Right ventricle myocardium inferior (tissue), 1 donor: ENCODE results near the gene TMEM120B. TPM values are rescaled to one million over a fixed set of nuclear protein-coding genes. Genes with fewer than 3 reads are reported as not detected.
"Not testable (repeated sequence)": the region's sequence is repeated elsewhere in the genome, so short reads cannot be mapped to it uniquely, and the experiment has no call there.

Experiments
- ATAC-seq: fragments of 200-7000 bp; cut with Tn5 transposase; one replicate; pipeline ENCODE4 v1.9.1; 2020; ENCODE audit warnings: mild to moderate bottlenecking, moderate library complexity
- DNase-seq: peaks from one replicate; pipeline ENCODE4 v3.0.0; 2021; ENCODE audit errors: missing footprints
- intact Hi-C: fragments of 100-400 bp; cut with DNase I; formaldehyde crosslinking; loops from one replicate; pipeline ENCODE4 v1.11.0; 2022
- total RNA-seq: library from RNA; stranded (reverse); fragmentation: NEBNext Ultra II Directional; extraction: Animal tissue kit (Norgen Biotek cat#: 25700); gene quantifications from one replicate; pipeline ENCODE4 v1.2.1, GENCODE V29; 2021
- donor health status: DM: no; HTN: yes; CAD: no; lungs with severe emphysema.

The TMEM120B gene
- total RNA-seq, 1 donor from 2014 or later = 10.3 TPM

DNA sequence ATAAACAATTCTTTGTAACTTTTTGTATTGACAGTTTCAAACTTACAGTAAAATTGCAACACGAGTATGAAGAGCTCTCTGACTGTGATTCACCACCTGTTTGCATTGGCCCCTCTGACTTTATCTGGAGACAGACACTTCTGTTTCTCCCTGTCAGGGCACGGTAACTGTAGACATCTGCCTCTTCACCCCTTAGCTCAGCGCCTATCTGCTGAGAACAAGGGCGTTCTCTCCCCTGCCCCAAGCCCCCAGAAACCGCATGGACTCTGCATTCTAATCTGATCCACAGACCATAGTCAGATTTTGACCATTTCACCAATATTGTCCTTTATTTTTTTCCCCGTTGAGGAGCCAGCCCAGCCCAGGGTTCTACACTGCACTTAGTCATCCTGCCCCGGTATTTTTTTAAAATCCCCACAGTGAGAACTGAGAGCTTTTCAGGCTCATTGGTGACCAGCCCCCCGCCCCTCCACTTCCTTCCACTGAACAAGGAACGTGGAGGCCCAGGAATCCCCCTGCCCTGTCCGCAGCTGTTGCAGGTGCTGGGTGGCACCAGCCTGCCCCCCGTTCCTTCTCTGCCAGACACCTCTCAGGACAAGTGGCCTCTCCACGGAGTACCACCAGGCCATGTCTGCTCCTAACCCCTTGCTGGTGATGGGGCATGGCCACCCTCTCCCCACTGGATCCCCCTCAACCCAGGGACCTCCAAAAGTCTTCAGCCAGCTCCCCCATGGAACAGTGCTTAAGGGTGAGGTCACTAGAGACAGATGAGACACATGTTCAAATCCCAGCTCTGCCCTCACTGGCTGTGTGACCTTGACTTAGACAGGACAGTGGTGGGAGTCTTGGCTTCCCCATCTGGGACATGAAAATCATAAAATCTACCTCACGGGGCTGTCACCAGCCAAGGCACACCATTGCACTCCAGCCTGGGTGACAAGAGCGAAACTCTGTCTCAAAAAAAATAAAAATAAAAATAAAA lies 69.7 kb downstream of the TMEM120B start:
- no peak for DNase-seq
- no peak for ATAC-seq
- intact Hi-C loops = no loop called here

DNA sequence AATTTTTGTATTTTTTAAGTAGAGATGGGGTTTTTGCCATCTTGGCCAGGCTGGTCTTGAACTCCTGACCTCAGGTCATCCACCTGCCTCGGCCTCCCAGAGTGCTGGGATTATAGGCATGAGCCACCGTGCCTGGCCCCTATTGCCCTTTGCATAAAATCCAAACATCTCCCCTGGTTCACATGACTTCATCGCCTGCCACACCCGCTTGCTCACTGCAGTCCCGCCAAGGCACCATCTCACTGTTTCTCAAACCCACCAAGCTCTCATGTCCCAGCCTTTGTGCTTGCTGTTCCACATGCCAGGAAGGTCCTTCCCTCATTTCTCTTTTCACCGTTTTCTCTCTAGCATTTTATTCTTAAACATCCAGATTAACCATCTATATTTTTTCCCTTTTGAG lies 71.2 kb downstream of the TMEM120B start:
- intact Hi-C loops = no loop called here
- DNase-seq (peak; percentile 40), ATAC-seq (no peak)

DNA sequence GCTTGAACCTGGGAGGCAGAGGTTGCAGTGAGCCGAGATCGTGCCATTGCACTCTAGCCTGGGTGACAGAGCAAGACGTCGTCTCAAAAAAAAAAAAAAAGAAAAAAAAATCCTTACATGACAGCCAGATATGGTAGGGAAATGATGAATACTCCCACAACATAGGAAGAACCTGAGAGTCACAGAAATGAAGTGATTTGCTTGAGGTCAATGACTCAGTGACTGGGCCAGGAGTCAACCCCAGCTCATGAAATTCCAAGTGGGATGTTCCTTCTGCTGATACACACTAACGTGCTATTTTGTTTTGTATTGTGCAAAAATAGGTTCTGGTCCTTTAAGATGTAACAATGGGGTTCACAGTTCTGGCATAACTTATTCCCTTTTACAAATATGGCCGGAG lies 71.9 kb downstream of the TMEM120B start:
- intact Hi-C loops = no loop called here
- ATAC-seq (no peak), DNase-seq (no peak)

DNA sequence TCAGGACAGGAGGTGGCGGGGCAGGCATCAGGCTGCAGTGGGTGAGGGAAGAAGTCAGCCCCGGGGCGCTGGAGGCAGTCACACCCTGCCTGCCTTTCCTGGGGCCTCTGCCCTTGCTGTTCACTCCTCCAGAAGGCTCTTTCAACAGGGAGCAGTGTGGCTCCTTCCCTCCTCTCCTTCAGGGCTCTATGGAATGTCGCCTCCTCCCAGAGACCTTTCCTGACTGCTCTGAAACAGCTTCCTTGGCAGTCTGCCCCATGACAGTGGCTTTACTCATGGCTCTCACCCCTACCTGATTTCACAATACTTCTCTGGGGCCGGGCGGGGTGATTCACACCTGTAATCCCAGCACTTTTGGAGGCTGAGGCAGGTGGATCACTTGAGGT lies 73.9 kb downstream of the TMEM120B start:
- intact Hi-C loops = no loop called here
- DNase-seq = peak; percentile 41
- no peak for ATAC-seq

DNA sequence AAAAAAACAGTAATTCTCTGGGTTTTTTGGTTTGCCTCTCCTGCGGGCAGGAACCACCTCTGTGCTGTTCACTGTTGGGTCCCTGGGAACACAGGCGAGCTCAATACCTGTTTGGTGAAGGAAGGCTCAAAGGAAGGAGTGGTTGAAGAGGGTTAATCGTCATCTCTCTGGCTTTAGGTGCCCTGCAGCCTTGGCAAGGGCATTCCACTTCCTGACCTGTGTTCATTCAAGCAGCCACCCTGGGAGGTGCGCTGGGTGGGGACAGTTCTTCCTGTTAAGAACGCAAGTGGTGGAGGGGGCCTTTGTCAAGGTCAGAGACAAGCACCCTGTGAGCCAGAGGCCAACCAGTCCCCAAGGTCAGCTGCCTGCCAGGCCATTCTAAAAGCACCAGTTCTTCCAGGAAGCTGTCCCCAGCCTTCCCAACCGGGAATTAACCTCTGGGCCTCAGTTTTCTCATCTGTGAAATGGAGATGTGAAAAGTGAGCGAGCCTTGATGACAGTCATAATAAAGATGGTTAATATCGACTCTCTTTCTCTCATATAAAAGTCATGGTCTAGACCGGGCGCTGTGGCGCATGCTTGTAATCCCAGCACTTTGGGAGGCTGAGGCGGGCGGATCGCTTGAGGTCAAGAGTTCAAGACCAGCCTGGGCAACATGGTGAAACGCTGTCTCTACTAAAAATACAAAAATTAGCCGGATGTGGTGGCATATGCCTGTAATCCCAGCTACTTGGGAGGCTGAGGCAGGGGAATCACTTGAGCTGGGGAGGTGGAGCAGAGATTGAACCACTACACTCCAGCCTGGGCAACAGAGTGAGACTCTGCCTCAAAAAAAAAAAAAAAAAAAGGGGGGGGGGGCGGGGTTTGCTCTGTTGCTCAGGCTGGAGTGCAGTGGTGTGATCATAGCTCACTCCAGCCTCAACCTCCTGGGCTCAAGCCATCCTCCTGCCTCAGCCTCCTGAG lies 74.8 kb downstream of the TMEM120B start:
- ATAC-seq = peak; percentile 43
- intact Hi-C loops = no loop called here
- DNase-seq = peak; percentile 69

DNA sequence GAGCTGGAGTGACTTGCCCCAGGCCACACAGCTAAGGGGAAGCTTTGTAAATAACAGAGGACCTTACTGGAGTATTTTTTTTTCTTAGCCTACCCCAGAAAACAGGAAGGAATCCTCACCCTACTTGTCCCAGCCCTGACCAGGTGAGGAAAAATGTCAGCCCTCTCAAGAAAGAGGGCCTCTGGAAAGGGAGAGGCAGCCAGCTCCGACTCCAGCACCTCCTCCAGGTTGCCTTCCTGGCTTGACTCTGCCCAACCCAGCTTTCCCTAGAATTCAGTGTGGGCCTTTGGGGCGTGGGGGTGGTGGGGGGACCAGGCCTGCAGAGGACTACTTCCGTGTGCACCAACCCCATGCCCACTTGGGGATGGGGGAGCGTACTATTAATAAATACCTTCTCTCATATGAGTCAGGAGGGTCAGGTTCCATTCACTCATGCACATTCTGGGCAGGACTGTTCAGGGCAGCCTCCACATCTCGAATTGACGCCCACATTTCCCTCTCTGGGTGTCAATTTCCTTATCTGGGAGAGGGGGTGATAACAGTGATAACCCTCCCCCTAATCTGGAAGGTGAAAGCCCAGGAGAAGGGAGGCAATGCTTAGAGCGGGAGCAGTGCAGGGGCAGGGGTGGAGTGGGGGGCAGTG lies 75.7 kb downstream of the TMEM120B start:
- ATAC-seq (no peak), DNase-seq (no peak)
- intact Hi-C loops = no loop called here

DNA sequence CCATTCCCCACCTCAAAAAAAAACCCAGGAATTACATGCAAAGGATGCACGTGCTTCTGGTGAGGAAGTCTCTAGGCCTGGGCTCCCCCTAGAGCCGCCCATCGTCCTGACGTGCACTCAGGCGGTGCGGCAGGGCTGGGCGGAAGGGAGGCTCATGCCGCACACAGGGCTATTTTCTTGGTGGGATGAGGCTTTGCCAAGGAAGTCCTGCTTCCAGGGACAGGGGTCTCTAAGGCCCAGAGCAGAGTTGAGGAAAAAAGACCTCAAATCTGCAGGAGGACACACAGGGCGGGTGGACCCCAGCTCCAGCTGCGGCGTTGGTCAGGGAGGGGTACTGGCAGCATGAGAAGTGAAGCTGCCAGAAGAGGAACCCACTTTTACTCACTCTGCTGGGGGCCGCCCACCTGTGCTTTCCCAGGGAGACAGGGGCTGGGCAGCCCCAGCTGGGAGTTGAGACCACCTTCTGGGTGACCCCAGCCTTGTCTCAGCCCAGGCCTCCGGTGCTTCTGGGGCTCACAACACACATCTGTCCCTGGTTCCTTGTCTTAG lies 76.8 kb downstream of the TMEM120B start:
- DNase-seq (peak; percentile 80), ATAC-seq (no peak)
- intact Hi-C loops = no loop called here

DNA sequence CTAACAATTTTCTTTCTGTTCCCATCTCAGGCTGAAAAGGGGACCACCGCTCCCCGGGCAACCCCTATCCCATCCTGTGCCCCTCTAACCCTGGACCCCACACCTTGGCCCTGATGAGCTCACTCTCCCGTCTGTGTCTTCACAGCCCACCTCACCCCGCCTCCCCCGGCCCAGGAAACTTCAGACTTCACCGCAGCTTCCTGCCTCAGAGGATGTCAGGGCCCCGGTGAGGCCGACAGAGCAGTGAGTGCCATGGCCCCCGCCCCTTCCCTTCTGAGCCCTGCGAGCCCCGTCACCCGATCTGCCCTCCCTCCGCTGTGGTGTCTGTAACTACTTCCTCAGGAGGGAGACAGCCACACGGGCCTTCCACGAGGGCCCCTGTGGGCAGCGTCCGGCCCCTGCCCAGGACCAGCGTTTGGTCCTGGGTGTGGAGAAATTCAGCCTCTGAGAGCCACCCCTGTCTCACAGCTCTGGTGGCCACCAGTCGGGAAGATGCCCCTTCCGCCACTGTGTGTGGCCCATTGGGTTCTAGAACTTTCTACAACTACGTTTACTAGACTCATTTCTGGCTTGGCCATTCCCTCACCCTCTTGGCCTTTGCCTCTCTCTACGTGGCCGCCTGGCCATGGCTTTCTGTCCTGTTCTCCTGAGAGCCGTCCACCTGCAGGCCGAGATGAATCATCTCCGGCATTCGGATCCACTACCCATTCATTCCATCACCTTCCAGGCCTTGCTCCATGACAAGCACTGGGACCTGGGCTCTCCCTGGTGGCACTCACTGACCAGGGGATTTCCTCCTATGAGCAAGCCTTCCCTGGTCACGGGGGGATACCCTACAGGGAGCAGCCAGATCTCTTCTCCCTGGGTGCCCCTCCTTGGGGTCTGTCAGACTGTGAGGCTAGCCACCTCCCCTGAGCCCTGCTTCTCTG lies 77.5 kb downstream of the TMEM120B start:
- intact Hi-C loops = no loop called here
- DNase-seq (peak; percentile 92), ATAC-seq (no peak)

DNA sequence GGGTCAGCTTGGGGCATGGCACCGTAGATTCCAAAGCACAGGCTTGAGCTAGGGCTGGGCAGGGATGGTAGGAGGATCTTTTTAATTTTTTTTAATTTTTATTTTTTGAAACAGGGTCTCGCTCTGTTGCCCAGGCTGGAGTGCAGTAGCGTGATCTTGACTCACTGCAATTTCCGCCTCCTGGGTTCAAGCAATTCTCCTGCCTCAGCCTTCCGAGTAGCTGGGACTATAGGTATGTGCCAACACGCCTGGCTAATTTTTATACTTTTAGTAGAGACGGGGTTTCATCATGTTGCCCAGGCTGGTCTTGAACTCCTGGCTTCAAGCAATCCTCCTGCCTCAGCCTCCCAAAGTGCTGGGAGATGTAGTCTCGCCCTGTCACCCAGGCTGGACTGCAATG lies 78.2 kb downstream of the TMEM120B start:
- not testable (repeated sequence) for DNase-seq, ATAC-seq

DNA sequence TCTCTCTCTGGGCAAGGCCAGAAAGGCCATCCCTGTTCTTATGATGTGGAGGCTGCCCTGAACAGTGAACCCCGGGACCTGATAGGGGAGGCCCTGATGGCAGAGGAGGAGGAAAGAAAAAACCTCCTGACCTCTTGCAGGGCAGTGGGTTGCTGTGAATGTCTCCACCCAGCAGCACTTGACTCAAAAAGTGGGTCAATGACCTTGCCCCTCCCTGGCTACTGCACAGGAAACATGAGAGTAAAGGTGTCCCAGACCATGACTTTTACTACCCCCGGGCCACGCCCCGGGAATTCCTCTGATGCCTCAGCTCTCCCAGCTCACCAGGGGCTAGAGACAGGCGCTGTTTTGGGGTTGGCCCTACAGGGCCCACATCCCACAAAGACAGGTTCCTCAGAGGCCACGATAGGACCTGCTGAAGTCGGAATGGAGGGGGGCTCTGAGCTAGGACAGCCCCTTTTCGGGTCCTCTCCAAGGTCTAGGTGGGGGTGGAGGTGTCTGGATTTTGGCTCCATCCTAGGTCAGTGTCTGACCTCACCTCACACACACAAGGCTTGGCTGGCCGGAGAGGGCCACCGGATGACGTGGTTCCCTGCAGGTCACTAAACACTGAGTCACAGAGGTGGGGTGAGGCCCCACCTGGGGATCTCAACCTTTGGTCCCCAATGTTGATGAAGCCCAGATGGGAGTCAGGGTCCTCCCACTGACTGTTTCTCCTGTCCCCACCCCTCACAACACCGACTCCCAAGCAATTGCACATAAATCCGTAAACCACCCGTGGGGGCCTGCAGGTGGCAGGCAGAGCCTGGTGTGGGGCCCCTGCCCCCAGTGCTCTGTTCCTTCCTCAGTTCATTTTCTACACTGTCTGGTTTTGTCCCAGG lies 79.4 kb downstream of the TMEM120B start:
- intact Hi-C loops = no loop called here
- ATAC-seq (no peak), DNase-seq (peak; percentile 60)

More for the DNA sequence above, 78.2 kb downstream of the TMEM120B start:
- intact Hi-C loops = not testable (repeated sequence)

DNA sequence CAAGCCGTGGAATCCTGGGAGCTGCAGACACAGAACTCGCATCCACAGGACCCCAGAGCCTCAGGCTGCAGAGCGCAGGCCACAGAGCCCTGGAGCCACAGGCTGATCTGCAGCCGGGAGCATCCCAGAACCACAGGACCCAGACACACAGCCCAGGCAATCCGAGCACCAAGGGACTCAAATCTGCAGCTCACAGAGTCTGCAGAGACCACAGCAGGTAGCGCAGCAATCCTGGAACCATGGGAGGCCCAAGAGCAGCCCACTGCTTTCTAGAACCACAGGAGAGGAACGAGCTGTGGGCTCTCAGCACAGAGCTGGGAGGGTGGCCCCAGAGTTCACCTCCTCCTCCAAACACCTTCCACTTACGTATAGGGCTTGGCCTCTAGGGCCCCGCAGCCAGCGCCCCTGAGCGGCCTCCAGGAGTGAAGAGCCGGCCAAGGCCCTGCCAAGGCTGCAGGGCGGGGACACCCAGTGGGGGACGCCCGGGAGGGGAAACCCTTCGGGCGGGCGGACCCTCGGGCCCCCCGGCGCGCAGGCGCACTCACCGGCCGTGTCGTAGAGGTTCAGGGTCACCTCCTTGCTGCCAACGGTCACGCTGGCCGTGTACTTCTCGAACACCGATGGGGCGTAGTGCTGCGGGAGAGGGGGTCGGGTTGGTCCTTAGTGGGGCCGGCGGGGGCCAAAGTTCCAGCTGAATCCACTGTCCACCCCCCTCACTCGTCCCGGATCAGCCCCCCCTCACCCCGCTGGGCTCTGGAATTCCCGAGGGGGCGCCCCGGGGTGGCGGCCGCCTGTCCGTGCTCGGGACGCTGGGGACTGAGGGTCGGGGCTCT lies 80.3 kb downstream of the TMEM120B start:
- intact Hi-C loops = no loop called here
- ATAC-seq (peak; percentile 6), DNase-seq (peak; percentile 78)

DNA sequence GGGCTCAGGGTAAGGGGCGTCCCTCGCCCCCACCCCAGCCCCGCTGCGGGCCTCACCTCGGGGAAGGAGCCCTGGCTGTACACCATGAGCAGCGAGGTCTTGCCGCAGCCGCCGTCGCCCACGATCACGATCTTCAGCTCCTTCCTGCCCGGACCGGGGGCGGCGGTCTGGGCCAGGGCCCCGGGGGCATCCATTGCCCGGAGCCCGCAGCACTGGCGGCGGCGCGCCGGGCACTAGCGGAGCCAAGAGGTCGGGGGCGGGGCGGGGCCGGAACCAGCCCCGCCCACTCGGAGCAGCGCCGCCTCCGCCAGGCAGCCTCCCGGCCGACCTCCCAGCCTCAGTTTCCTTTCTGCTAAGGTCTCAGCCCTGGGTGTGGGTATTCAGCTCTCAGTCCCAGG lies 80.9 kb downstream of the TMEM120B start, which contains the start of gene RHOF:
Gene RHOF (minus strand): TSS at position 249 of the 398 bp plus-strand sequence. CDS start 55 bp downstream, at position 194.
- ATAC-seq = peak; percentile 29
- intact Hi-C loops = no loop called here
- DNase-seq = peak; percentile 81

DNA sequence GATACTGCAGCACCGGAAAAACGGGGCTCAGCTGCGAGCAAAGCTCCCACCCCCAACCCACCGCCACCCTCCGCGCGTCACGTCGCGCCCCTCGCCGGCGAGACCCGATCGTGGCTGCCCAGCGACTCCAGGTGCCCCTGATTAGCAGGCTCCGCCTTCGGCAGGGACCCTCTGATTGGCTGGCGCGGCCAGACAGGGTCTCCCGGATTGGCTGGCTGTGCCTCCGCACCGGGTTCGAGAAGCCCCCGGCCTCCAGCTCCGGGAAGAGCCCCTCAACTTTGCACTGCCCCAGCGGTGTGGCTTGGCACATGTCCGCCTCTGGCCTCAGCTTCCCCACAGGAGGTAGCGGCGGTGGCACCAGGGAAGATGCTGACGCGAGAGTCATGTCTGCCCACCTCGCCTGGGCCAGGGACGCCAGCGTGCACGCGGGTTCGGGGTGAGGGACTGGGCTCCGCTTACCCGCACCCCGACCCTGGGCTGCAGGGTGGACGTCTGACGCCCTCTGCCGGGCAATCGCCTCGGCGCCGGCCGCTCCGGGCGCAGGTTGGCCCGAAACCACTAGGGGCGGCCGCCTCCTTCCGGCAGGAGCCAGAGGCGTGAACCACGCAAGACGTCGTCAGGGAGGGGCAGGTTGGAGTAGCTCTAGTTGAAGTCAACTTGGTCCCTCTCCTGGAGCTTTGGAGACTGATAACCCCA lies 81.4 kb downstream of the TMEM120B start:
- intact Hi-C loops = loop anchor here (2.0 kb wide), 2 partner anchors 19 to 95 kb away; partner anchors contain the start of gene PSMD9
- ATAC-seq (peak; percentile 74), DNase-seq (peak; percentile 96)

DNA sequence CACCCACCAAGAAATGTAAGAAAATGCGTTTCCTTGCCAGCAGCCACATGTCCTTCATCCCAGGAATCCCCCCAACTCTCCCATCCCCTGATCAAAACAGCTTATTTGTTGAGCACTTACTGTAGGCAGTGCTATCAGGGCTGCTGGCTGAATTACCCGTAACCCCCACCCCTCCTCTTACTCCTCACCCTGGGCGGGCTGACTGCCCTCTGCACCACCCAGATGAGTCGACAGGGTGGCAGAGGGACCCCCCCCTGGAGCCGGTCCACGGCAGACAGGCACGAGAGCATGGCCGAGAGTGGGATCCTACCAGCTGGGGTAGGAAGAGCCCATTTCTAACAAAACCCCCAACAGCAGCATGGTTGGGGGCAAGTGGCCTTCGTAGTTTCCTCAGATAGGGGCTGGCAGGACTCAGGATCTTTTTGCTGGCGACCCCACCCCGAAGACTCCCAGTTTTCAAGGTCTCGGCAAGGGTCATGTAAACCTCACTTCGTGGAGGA lies 82.0 kb downstream of the TMEM120B start:
- DNase-seq = peak; percentile 71
- intact Hi-C loops = loop anchor here (1.0 to 2.0 kb wide), 4 partner anchors 18 to 97 kb away; partner anchors contain the start of gene PSMD9
- ATAC-seq = no peak
